Activated CD4-positive, CD25-positive, alpha-beta regulatory T cell treated with anti-CD3 and anti-CD28 coated beads, Interleukin-2, amount 50 U/mL, for 24 hours (primary cell): ENCODE results near the gene CEP104.

ENCODE experiments used
- ATAC-seq, 2 donors: fragments of 150-1000 bp; cut with Tn5 transposase; one replicate each; pipeline ENCODE4 v1.10.0; 2021; ENCODE audit warnings: mild to moderate bottlenecking in 1 of 2, moderate library complexity in 1 of 2

The CEP104 gene

DNA sequence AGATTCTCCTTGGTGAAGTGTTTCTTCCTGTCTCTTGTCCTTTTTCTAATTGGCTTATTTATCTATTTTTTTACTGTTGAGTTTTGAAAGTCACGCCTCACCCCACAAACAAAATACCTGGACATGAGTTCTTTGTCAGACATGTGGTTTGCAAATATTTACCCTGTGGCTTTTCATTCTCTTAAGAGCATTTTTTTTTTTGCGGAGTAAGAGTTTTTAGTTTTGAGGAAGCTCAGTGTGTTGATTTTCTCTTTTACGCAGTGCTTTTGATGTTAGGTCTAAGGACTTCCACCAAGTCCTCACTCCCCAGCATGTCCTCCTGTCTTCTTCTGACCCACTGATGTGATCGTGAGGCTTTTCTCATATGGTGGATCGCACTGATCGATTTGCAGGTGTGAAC lies 7.9 kb upstream of the CEP104 start:
- no peak for ATAC-seq

GRCh38 chr1:3863231-3863935 lies 6.4 kb upstream of the CEP104 start:
- ATAC-seq, result no peak

GRCh38 chr1:3858231-3858981 lies 1.4 kb upstream of the CEP104 start:
- ATAC-seq, result no peak

GRCh38 chr1:3857791-3858129 lies 749 bp upstream of the CEP104 start:
- ATAC-seq, result no peak

DNA sequence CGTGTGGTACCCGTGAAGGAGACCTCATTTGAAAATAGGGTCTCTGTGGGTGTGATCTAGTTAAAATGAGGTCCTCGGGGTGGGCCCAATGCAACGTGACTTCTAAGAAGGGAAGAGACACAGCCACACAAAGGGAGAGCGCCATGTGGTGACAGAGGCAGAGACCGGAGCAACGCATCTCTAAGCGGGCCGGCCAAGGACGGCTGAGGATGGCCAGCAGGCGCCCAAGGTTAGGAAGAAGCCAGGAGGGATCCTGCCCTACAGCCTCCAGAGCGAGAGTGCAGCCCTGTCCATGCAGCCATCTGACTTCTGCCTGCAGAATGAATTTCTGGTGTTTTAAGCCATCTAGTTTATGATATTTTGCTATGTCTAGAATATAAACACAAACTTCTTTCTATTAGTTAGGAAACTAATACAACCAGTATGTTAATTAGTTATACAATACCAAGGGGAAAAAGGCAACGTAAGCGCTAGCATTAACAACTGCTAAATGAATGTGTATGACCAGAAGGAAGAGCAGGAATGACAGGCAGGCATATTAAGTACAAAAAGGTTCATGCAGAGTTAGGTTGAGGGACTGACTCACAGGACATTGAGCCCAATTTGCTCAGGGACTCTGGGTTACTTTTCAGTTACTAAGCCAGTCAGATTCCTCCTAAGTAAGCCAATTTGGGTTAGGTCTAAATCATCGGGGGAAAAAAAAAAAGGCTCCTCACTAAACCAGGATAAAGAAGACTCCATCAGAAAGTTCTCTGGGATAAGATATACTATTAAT lies 4.1 kb downstream of the CEP104 start:
- no peak for ATAC-seq

GRCh38 chr1:3852091-3852490 lies 4.9 kb downstream of the CEP104 start:
- ATAC-seq, result no peak

- no peak for ATAC-seq
These were observed 5.7 kb downstream of the CEP104 start for GRCh38 chr1:3851292-3851691.

GRCh38 chr1:3850857-3851256 lies 6.2 kb downstream of the CEP104 start:
- no peak for ATAC-seq

- ATAC-seq, result no peak
These were observed 9.9 kb downstream of the CEP104 start for GRCh38 chr1:3847081-3847480.

- ATAC-seq, result no peak
These were observed 10.5 kb downstream of the CEP104 start for GRCh38 chr1:3846541-3846940.

- ATAC-seq, result no peak
These were observed 14.1 kb downstream of the CEP104 start for GRCh38 chr1:3842912-3843311.

- ATAC-seq, result no peak
These were observed 15.5 kb downstream of the CEP104 start for GRCh38 chr1:3841491-3841890.

DNA sequence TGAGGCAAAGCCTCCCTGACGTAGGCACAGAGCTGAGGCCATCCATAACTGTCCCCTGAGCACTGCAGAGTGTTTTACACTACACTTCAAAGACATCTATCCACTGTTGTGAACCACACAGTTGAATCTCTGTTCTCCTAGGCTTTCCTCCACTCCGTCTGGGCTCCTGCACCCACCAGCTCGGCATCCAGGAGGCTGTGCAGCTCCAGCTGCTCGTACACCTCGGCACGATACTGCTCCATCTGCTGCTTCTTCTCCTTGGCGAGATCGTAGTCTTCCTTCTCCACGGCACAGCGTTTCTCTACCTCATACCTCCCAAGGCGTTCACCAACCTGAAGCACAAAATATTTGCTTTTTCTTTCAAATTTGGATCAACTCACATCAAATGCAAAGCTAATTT lies 18.2 kb downstream of the CEP104 start:
- ATAC-seq, result no peak

DNA sequence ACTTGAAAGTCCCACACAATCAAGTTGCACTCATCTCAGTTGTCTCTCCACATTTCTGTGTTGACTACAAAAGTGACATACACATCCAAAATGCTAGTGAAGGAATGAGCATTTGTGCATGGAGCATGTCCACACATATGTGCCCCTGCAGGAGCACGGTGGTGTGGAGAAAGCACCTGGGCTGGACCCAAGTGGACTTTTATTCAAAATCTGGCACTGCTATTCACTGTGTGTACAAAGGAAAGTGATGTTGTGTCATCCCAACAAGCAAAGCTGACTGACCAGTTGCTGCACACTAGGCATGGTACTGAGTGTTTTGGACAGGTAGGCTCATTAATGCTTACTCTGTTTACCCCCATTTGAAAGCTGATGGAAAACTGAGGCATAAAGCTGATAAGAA lies 19.3 kb downstream of the CEP104 start:
- no peak for ATAC-seq

GRCh38 chr1:3837200-3837599 lies 19.8 kb downstream of the CEP104 start:
- ATAC-seq, result no peak

DNA sequence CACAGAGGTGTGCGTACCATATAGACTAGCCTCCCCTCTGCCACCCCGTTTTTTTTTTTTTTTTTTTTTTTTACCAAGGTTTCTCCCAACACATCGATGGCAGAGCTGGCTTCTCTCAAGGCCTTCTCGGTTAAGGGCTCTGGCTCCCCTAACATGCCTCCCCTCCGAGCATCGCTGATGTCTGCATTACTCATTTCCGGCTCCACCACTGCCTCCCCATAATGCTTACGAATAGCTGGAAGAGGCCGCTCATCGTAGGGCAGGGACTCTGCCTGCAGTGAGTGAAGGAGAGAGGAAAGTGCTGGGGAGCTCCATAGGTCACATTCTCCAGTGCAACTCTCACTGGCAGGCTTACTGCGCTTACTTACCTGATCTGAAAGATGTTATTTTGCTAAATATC lies 20.6 kb downstream of the CEP104 start:
- ATAC-seq, result no peak

DNA sequence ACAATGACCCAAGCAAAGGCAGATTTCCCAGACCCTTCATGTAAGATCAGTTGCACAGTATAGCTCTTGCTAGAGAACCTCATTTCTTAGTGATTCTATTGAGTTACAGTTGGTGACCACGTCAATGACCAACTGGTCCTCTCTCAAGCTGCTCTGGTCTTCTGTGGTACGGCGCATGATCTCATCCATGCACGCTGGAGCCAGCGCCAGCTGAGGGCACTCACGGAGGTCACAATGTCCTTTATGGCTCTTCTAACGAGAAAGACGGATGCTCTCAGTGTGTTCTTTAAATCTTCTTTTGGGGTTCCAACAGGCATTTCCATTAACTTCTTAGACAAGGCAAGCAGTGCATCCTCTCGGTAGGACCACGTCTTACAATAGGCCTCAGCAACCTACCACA lies 22.3 kb downstream of the CEP104 start:
- ATAC-seq, result no peak

DNA sequence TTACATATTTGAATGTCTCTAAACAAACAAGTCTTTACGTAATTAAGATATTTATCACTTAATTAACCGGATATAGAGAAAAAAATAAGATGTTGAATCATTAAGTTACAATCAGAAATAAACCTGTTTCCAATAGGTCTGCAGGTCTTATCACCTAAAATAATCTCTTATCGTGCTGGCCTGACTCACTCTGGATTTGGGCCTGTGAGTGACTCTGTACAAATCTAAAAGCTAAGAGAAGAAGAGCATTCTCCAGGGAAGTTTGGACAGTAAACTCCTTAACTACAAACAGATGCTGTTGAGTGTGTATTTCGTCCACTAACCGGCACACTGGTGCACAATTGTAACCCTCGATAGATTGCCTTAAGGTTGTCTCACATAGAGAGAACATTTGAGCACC lies 25.3 kb downstream of the CEP104 start:
- no peak for ATAC-seq

DNA sequence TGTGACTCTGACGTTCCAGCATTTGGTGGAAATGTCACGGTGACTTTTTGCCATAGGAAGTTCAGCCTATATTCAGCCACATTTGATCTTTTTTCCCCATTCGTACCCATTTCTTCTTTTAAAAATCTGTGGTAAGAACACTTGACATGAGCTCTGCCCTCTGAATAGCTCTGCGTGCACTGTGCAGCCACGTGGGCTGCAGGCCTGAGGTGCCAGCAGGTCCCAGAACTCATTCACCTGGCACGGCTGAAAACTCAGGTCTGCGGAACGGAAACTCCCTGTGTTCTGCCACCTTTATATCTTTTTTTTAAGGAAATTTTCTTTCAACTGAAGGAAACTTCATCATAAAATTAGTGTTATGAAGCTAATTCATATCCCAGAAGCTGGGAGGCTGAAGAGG lies 28.6 kb downstream of the CEP104 start:
- no peak for ATAC-seq

DNA sequence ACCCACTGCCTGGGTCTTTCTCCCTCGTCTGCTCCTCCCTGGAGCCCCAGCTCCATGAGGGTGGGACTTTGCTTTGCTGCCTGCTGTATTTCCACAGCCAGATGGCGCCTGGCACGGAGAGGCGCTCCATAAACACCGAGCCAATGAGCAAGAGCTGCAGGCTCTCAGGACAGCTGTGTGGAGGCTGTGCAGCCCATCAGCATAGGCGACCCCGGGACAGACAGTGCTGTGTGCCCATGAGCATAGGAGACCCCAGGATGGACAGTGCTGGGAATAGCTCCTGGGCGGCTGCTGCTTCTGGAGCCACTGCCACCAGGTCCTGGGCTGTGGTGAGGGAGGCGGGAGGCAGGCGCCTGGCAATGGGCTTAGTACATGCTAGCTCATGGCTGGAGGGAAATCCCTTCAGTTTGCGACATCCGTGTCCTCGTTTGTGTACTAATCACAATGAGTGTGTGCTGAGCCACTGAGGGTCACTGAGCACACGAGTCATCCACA lies 29.2 kb downstream of the CEP104 start:
- ATAC-seq, result no peak

DNA sequence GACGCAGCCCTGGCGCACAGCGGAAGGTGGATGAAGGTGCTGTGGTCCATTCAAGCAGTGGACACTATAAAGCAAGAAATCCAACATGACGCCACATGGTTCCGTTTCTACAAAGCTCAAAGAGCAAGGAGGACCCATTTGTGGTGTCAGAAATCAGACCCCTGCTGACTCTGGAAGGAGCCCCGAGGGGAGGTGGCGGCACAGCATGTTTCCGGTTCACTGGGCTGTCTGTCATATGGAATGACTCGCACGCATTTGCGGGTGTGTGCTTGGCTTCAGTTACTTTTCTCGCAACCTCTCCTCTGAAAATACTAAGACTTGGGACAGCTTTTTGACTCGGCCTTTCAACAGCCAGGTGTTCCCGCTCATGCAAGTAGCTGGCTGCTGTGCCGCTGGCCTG lies 31.7 kb downstream of the CEP104 start:
- ATAC-seq, result no peak

DNA sequence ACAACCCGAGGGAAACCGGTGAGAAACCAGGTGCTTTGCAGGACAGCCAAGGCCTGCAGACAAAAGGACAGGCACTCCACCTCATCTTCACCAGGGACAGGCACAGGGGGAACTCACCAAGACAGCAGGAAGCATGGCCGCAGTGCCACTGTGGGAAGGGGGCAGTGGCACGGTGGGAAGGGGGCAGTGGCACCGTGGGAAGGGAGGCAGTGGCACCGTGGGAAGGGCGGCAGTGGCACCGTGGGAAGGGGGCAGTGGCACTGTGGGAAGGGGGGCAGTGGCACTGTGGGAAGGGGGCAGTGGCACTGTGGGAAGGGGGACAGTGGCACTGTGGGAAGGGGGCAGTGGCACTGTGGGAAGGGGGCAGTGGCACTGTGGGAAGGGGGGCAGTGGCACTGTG lies 32.4 kb downstream of the CEP104 start:
- ATAC-seq, result no peak

DNA sequence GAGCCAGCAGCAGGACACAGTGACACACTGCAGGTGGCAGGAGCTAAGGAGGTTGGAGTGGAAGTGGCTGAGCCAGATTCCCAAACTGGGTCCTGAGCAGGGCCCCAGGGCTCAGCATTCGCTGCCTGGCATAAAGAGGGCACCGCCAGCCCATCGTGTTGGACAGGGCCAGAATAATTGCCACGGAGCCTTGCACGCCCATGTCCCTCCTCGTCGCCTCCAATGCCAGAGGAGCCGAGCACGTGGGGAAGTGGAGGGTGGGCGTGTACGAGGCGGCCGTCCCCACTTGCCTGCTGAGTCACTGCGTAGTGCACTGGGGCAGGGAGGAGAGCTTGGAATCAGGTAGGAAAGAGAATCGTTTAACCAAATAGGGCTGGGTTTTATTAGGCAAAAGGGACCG lies 34.6 kb downstream of the CEP104 start:
- ATAC-seq, result no peak

DNA sequence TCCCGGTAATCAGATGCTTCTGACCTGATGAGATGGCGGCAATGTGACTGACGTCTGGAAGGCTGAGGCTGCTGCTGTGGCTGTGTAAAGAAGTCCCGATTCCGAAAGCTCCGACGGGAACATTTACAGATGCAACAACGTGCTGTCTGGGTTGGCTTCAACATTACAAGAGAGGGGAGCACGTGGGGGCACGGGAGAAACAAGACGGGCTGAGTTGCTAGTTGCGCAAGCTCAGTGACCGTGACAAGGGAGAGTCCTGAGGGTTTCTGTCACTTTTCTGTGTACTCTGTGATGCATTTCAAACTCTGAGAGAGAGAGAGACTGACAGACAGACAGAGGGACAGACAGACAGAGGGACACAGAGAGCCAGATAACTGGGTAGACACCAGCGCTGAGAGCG lies 35.1 kb downstream of the CEP104 start:
- ATAC-seq, result no peak
